ENCODE measurements around the gene FAR2.
A peak's percentile ranks its signal among the peaks of the same experiment; 100 is the strongest.

FAR2 gene

GRCh38 chr12:29314416-29314815, 165.3 kb downstream of the FAR2 start:
- no peaks in the 10 kb centered on the region for H3K27me3 ChIP-seq (ENCODE audit: insufficient read depth, low read length)
- no peak overlapping the region for H3K14ac ChIP-seq (ENCODE audit: low read length)
- no CpG with 5 or more reads among the region's 2 CpGs for WGBS (ENCODE audit: extremely low coverage, insufficient coverage, insufficient read length)

GRCh38 chr12:29316752-29317151, 167.7 kb downstream of the FAR2 start:
- Histone ChIP-seq H2AFZ (ENCODE audit: insufficient read depth, low read length, poor library complexity) (no peak overlapping the region), H4K12ac (ENCODE audit: low read depth, low read length) (no peak overlapping the region), H4K91ac (ENCODE audit: low read depth, low read length) (no peak overlapping the region), H3K4me2 (ENCODE audit: low read length) (no peak overlapping the region), H3K27me3 (ENCODE audit: insufficient read depth, low read length) (no peaks in the 10 kb centered on the region), H3K18ac (ENCODE audit: low read length) (no peak overlapping the region), H3K9me3 (ENCODE audit: insufficient read depth, low read depth, low read length) (no peaks in the 10 kb centered on the region), H4K8ac (ENCODE audit: low read depth, low read length) (no peak overlapping the region), H3K9ac (ENCODE audit: low read length) (no peak overlapping the region), H2AK5ac (ENCODE audit: low read length) (no peak overlapping the region), H2BK12ac (ENCODE audit: low read length) (no peak overlapping the region), H3K79me1 (ENCODE audit: low read length) (no peaks in the 10 kb centered on the region), H3K14ac (ENCODE audit: low read length) (no peak overlapping the region), H3K4me1 (ENCODE audit: control insufficient read depth in 1 of 2, insufficient read depth in 2 of 2, low read length in 2 of 2) (peaks cover 0 to 3% of the 10 kb centered on the region in 2 experiments), H3K23ac (ENCODE audit: low read length) (no peak overlapping the region), H3K4me3 (ENCODE audit: low read depth, low read length) (no peak overlapping the region), H2BK120ac (ENCODE audit: insufficient read depth, low read length, poor library complexity) (no peak overlapping the region), H3K36me3 (ENCODE audit: control insufficient read depth in 1 of 2, insufficient read depth in 2 of 2, low read length in 2 of 2) (peaks cover 0 to 3% of the 10 kb centered on the region in 2 experiments), H3K79me2 (ENCODE audit: control insufficient read depth, insufficient read depth, low read length, poor library complexity) (no peaks in the 10 kb centered on the region), H2BK5ac (ENCODE audit: low read depth, low read length, poor library complexity) (no peak overlapping the region), H3K4ac (ENCODE audit: low read depth, low read length) (no peak overlapping the region), H3K27ac (ENCODE audit: low read depth, low read length) (no peak overlapping the region)
- DNase-seq = peak; percentile 84 to 85
- WGBS (ENCODE audit: extremely low coverage, insufficient coverage, insufficient read length) = no CpG with 5 or more reads among the region's 4 CpGs

More at GRCh38 chr12:29314416-29314815, 165.3 kb downstream of the FAR2 start:
- Histone ChIP-seq H3K9ac (ENCODE audit: low read length) (no peak overlapping the region), H3K9me3 (ENCODE audit: insufficient read depth, low read depth, low read length) (no peaks in the 10 kb centered on the region), H3K27ac (ENCODE audit: low read depth, low read length) (no peak overlapping the region), H3K23ac (ENCODE audit: low read length) (no peak overlapping the region), H3K4me3 (ENCODE audit: low read depth, low read length) (no peak overlapping the region), H3K36me3 (ENCODE audit: control insufficient read depth in 1 of 2, insufficient read depth in 2 of 2, low read length in 2 of 2) (peaks cover 0 to 3% of the 10 kb centered on the region in 2 experiments), H2AK5ac (ENCODE audit: low read length) (no peak overlapping the region), H2AFZ (ENCODE audit: insufficient read depth, low read length, poor library complexity) (no peak overlapping the region), H3K4me2 (ENCODE audit: low read length) (no peak overlapping the region), H4K91ac (ENCODE audit: low read depth, low read length) (no peak overlapping the region), H2BK5ac (ENCODE audit: low read depth, low read length, poor library complexity) (no peak overlapping the region), H3K79me2 (ENCODE audit: control insufficient read depth, insufficient read depth, low read length, poor library complexity) (no peaks in the 10 kb centered on the region), H3K4ac (ENCODE audit: low read depth, low read length) (no peak overlapping the region), H2BK120ac (ENCODE audit: insufficient read depth, low read length, poor library complexity) (no peak overlapping the region), H3K18ac (ENCODE audit: low read length) (no peak overlapping the region), H3K4me1 (ENCODE audit: control insufficient read depth in 1 of 2, insufficient read depth in 2 of 2, low read length in 2 of 2) (peaks cover 0 to 3% of the 10 kb centered on the region in 2 experiments), H3K79me1 (ENCODE audit: low read length) (no peaks in the 10 kb centered on the region), H2BK12ac (ENCODE audit: low read length) (no peak overlapping the region), H4K12ac (ENCODE audit: low read depth, low read length) (no peak overlapping the region), H4K8ac (ENCODE audit: low read depth, low read length) (no peak overlapping the region)
- no peak for DNase-seq

- WGBS (ENCODE audit: extremely low coverage, insufficient coverage, insufficient read length) = no CpG with 5 or more reads among the region's 8 CpGs
- H3K4me2 ChIP-seq (ENCODE audit: low read length) = no peak overlapping the region
Measured at GRCh38 chr12:29317556-29318363, 168.7 kb downstream of the FAR2 start.

GRCh38 chr12:29320295-29321085, 171.4 kb downstream of the FAR2 start:
- H2AK5ac ChIP-seq (ENCODE audit: low read length) = no peak overlapping the region
- peaks cover 0 to 3% of the 10 kb centered on the region in 2 experiments for H3K4me1 ChIP-seq (ENCODE audit: control insufficient read depth in 1 of 2, insufficient read depth in 2 of 2, low read length in 2 of 2)
- H3K14ac ChIP-seq (ENCODE audit: low read length) = no peak overlapping the region
- no peak overlapping the region for H3K18ac ChIP-seq (ENCODE audit: low read length)
- no peaks in the 10 kb centered on the region for H3K79me1 ChIP-seq (ENCODE audit: low read length)
- no peak for DNase-seq
- H3K79me2 ChIP-seq (ENCODE audit: control insufficient read depth, insufficient read depth, low read length, poor library complexity) = no peaks in the 10 kb centered on the region
- no peak overlapping the region for H3K23ac ChIP-seq (ENCODE audit: low read length)
- no CpG with 5 or more reads among the region's 2 CpGs for WGBS (ENCODE audit: extremely low coverage, insufficient coverage, insufficient read length)
- no peaks in the 10 kb centered on the region for H3K27me3 ChIP-seq (ENCODE audit: insufficient read depth, low read length)
- H4K12ac ChIP-seq (ENCODE audit: low read depth, low read length) = no peak overlapping the region
- no peak overlapping the region for H2BK120ac ChIP-seq (ENCODE audit: insufficient read depth, low read length, poor library complexity)
- no peak overlapping the region for H3K4ac ChIP-seq (ENCODE audit: low read depth, low read length)
- peaks cover 7 to 10% of the 10 kb centered on the region in 2 experiments for H3K36me3 ChIP-seq (ENCODE audit: control insufficient read depth in 1 of 2, insufficient read depth in 2 of 2, low read length in 2 of 2)
- no peak overlapping the region for H2BK12ac ChIP-seq (ENCODE audit: low read length)
- no peak overlapping the region for H3K4me3 ChIP-seq (ENCODE audit: low read depth, low read length)
- H3K9me3 ChIP-seq (ENCODE audit: insufficient read depth, low read depth, low read length) = peaks cover 7% of the 10 kb centered on the region
- no peak overlapping the region for H4K8ac ChIP-seq (ENCODE audit: low read depth, low read length)
- H2BK5ac ChIP-seq (ENCODE audit: low read depth, low read length, poor library complexity) = no peak overlapping the region
- no peak overlapping the region for H3K27ac ChIP-seq (ENCODE audit: low read depth, low read length)
- no peak overlapping the region for H3K9ac ChIP-seq (ENCODE audit: low read length)
- no peak overlapping the region for H3K4me2 ChIP-seq (ENCODE audit: low read length)
- no peak overlapping the region for H2AFZ ChIP-seq (ENCODE audit: insufficient read depth, low read length, poor library complexity)
- no peak overlapping the region for H4K91ac ChIP-seq (ENCODE audit: low read depth, low read length)

More at GRCh38 chr12:29317556-29318363, 168.7 kb downstream of the FAR2 start:
- Histone ChIP-seq H2BK120ac (ENCODE audit: insufficient read depth, low read length, poor library complexity) (no peak overlapping the region), H3K4me1 (ENCODE audit: control insufficient read depth in 1 of 2, insufficient read depth in 2 of 2, low read length in 2 of 2) (peaks cover 0 to 3% of the 10 kb centered on the region in 2 experiments), H3K27me3 (ENCODE audit: insufficient read depth, low read length) (no peaks in the 10 kb centered on the region), H2BK12ac (ENCODE audit: low read length) (no peak overlapping the region), H3K9me3 (ENCODE audit: insufficient read depth, low read depth, low read length) (peaks cover 2% of the 10 kb centered on the region), H3K4ac (ENCODE audit: low read depth, low read length) (no peak overlapping the region), H3K23ac (ENCODE audit: low read length) (no peak overlapping the region), H3K79me1 (ENCODE audit: low read length) (no peaks in the 10 kb centered on the region), H2AFZ (ENCODE audit: insufficient read depth, low read length, poor library complexity) (no peak overlapping the region), H2BK5ac (ENCODE audit: low read depth, low read length, poor library complexity) (no peak overlapping the region), H3K14ac (ENCODE audit: low read length) (no peak overlapping the region), H4K8ac (ENCODE audit: low read depth, low read length) (no peak overlapping the region), H3K4me3 (ENCODE audit: low read depth, low read length) (no peak overlapping the region), H3K9ac (ENCODE audit: low read length) (no peak overlapping the region), H4K12ac (ENCODE audit: low read depth, low read length) (no peak overlapping the region), H4K91ac (ENCODE audit: low read depth, low read length) (no peak overlapping the region), H2AK5ac (ENCODE audit: low read length) (no peak overlapping the region), H3K27ac (ENCODE audit: low read depth, low read length) (no peak overlapping the region), H3K36me3 (ENCODE audit: control insufficient read depth in 1 of 2, insufficient read depth in 2 of 2, low read length in 2 of 2) (peaks cover 3 to 5% of the 10 kb centered on the region in 2 experiments), H3K18ac (ENCODE audit: low read length) (no peak overlapping the region), H3K79me2 (ENCODE audit: control insufficient read depth, insufficient read depth, low read length, poor library complexity) (no peaks in the 10 kb centered on the region)
- peak; percentile 56 to 80 for DNase-seq
